Gastroesophageal sphincter (tissue), 3 donors: ENCODE data around the gene KNDC1.

ENCODE experiments used
- EP300 ChIP-seq: sonication (generic); formaldehyde crosslinking; IDR thresholded peaks from one replicate; pipeline ENCODE4 v1.6.1; 2017; ENCODE audit warnings: antibody characterized with exemption, mild to moderate bottlenecking
- POLR2A ChIP-seq, 2 donors: fragments of 450-650 bp; IDR thresholded peaks; one replicate each; pipeline ENCODE4 v1.6.1; 2017; ENCODE audit warnings: antibody characterized with exemption in 2 of 2, mild to moderate bottlenecking in 2 of 2, moderate library complexity in 1 of 2
- TF ChIP-seq, protein P1 (sequence below), 4 experiments: fragments of 200-600 bp in 2 of 4; fragments of 450-650 bp in 2 of 4; sonication (generic) in 1 of 4; IDR thresholded peaks; one replicate each; pipeline ENCODE4 v1.5.1; 2017 to 2019; ENCODE audit warnings: antibody characterized with exemption in 4 of 4, mild to moderate bottlenecking in 2 of 4, moderate library complexity in 2 of 4

GRCh38 chr10:133143546-133143945, 16.5 kb upstream of the KNDC1 start:
- TF ChIP-seq, protein P1, sequence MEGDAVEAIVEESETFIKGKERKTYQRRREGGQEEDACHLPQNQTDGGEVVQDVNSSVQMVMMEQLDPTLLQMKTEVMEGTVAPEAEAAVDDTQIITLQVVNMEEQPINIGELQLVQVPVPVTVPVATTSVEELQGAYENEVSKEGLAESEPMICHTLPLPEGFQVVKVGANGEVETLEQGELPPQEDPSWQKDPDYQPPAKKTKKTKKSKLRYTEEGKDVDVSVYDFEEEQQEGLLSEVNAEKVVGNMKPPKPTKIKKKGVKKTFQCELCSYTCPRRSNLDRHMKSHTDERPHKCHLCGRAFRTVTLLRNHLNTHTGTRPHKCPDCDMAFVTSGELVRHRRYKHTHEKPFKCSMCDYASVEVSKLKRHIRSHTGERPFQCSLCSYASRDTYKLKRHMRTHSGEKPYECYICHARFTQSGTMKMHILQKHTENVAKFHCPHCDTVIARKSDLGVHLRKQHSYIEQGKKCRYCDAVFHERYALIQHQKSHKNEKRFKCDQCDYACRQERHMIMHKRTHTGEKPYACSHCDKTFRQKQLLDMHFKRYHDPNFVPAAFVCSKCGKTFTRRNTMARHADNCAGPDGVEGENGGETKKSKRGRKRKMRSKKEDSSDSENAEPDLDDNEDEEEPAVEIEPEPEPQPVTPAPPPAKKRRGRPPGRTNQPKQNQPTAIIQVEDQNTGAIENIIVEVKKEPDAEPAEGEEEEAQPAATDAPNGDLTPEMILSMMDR (IDR thresholded peaks at IDR 0.05): no peak
- no peak for TF ChIP-seq POLR2A (IDR thresholded peaks at IDR 0.05)
- TF ChIP-seq EP300: no peak
